DMS153 (cell line): ENCODE results near the gene CHRDL2.

Experiments
- DNase-seq: peaks from one replicate; lab custom pipeline; 2025; lab: John Stamatoyannopoulos, UW

The CHRDL2 gene

GRCh38 chr11:74710281-74710938, 20.8 kb downstream of the CHRDL2 start:
- no peak for DNase-seq

GRCh38 chr11:74709175-74709574, 22.1 kb downstream of the CHRDL2 start:
- no peak for DNase-seq

- DNase-seq, result no peak
Observed at GRCh38 chr11:74707602-74708510, 23.4 kb downstream of the CHRDL2 start.

- DNase-seq, result no peak
Observed at GRCh38 chr11:74707182-74707581, 24.0 kb downstream of the CHRDL2 start.

- no peak for DNase-seq
Observed at GRCh38 chr11:74703211-74703610, 28.0 kb downstream of the CHRDL2 start.

- peak; percentile 4 for DNase-seq
Observed at GRCh38 chr11:74702383-74703007, 28.7 kb downstream of the CHRDL2 start.

GRCh38 chr11:74701351-74701750, 29.9 kb downstream of the CHRDL2 start:
- DNase-seq, result no peak

- DNase-seq, result no peak
Observed at GRCh38 chr11:74699615-74700396, 31.4 kb downstream of the CHRDL2 start.

GRCh38 chr11:74697722-74698121, 33.5 kb downstream of the CHRDL2 start:
- no peak for DNase-seq

GRCh38 chr11:74696939-74697675, 34.1 kb downstream of the CHRDL2 start:
- DNase-seq, result no peak

- no peak for DNase-seq
Observed at GRCh38 chr11:74696500-74696899, 34.7 kb downstream of the CHRDL2 start.

GRCh38 chr11:74695705-74696280, 35.4 kb downstream of the CHRDL2 start:
- DNase-seq, result no peak

- no peak for DNase-seq
Observed at GRCh38 chr11:74694136-74694930, 36.9 kb downstream of the CHRDL2 start.

GRCh38 chr11:74693531-74693930, 37.7 kb downstream of the CHRDL2 start:
- DNase-seq, result no peak

- DNase-seq, result no peak
Observed at GRCh38 chr11:74691755-74692154, 39.5 kb downstream of the CHRDL2 start.

- no peak for DNase-seq
Observed at GRCh38 chr11:74689666-74690065, 41.6 kb downstream of the CHRDL2 start.

- DNase-seq, result no peak
Observed at GRCh38 chr11:74687237-74688023, 43.8 kb downstream of the CHRDL2 start.

GRCh38 chr11:74686792-74687191, 44.4 kb downstream of the CHRDL2 start:
- no peak for DNase-seq

GRCh38 chr11:74685905-74686304, 45.3 kb downstream of the CHRDL2 start:
- DNase-seq, result no peak
